K562 (cell line): ENCODE results near the gene NDUFAB1. TPM values are rescaled to one million over a fixed set of nuclear protein-coding genes. Genes with fewer than 3 reads are reported as not detected.

ENCODE experiments used
- DACH1 ChIP-seq: fragments of 450-650 bp; IDR thresholded peaks from 2 replicates; pipeline ENCODE4 v1.6.1; 2018; ENCODE audit not compliant: partially characterized antibody
- HMG20B ChIP-seq: fragments of 250-450 bp; sonication (Bioruptor Pico); IDR thresholded peaks from 2 replicates; pipeline ENCODE4 v1.5.0; 2021; ENCODE audit warnings: mild to moderate bottlenecking
- KHSRP ChIP-seq: fragments of 450-650 bp; IDR thresholded peaks from 2 replicates; pipeline ENCODE4 v1.6.1; 2017
- MAFK ChIP-seq: IDR thresholded peaks from 2 replicates; pipeline ENCODE4 v1.6.1; 2011; ENCODE audit warnings: low read length, improper control_type of control experiment
- PHTF2 ChIP-seq: fragments of 250-450 bp; sonication (Bioruptor Pico); IDR thresholded peaks from 2 replicates; pipeline ENCODE4 v1.5.0; 2021; ENCODE audit warnings: mild to moderate bottlenecking
- SMC3 ChIP-seq: conservative IDR thresholded peaks from 2 replicates; pipeline ENCODE4 v1.6.1; 2011; ENCODE audit warnings: low read depth, low read length, improper control_type of control experiment; ENCODE audit not compliant: insufficient read depth
- ZNF318 ChIP-seq, 2 experiments: fragments of 450-650 bp; IDR thresholded peaks; 2 replicates each; pipeline ENCODE4 v1.6.1; 2016; ENCODE audit warnings: mild to moderate bottlenecking in 2 of 2, borderline replicate concordance in 1 of 2, low read depth in 1 of 2, moderate library complexity in 1 of 2
- ZNF347 ChIP-seq: fragments of 450-650 bp; formaldehyde crosslinking; IDR thresholded peaks from 2 replicates; pipeline ENCODE4 v1.4.0; 2020; ENCODE audit warnings: low read depth, mild to moderate bottlenecking, moderate library complexity
- ZNF507 ChIP-seq: conservative IDR thresholded peaks from 2 replicates; pipeline ENCODE4 v1.6.1; 2017; ENCODE audit warnings: missing genetic modification characterization, missing compliant biosample characterization
- ZNF780A ChIP-seq: fragments of 250-450 bp; sonication (Bioruptor Pico); IDR thresholded peaks from 2 replicates; pipeline ENCODE4 v1.5.0; 2021; ENCODE audit warnings: mild to moderate bottlenecking
- polyA plus RNA-seq, 8 experiments: library from polyadenylated mRNA; depleted of rRNA in 4 of 8; stranded (reverse) in 5 of 8; unstranded in 3 of 8; fragments of >200 nt; fragmentation: Nextera tagmentation in 2 of 8; fragmentation: Illumina TruSeq in 1 of 8; extraction: Ambion mirVana in 2 of 8; extraction: Trizol in 1 of 8; gene quantifications; 2 replicates each; pipeline versions ENCODE4 v1.2.1 to v1.2.3, GENCODE V29; 2011 to 2014; ENCODE audit warnings: inconsistent platforms in 1 of 8, missing spikeins in 1 of 8
- total RNA-seq, 7 experiments: library from RNA; depleted of rRNA in 6 of 7; stranded (reverse); fragments of >200 nt in 6 of 7; fragmentation: Illumina TruSeq in 2 of 7; extraction: Trizol in 2 of 7; gene quantifications; 2 replicates each; pipeline versions ENCODE4 v1.2.1 to v1.2.3, GENCODE V29; 2011 to 2021; ENCODE audit warnings: low replicate concordance in 1 of 7
- TF ChIP-seq, protein P1 (sequence below): fragments of 450-650 bp; IDR thresholded peaks from 2 replicates; pipeline ENCODE4 v1.6.1; 2018; ENCODE audit warnings: mild to moderate bottlenecking, low read depth; ENCODE audit not compliant: partially characterized antibody

The NDUFAB1 gene
- total and polyA plus RNA-seq, 9 of the 15 experiments (the other 6 are each of a cell fraction or from before 2014, with no cell fraction given), result 123 to 481 (median 238) TPM

DNA sequence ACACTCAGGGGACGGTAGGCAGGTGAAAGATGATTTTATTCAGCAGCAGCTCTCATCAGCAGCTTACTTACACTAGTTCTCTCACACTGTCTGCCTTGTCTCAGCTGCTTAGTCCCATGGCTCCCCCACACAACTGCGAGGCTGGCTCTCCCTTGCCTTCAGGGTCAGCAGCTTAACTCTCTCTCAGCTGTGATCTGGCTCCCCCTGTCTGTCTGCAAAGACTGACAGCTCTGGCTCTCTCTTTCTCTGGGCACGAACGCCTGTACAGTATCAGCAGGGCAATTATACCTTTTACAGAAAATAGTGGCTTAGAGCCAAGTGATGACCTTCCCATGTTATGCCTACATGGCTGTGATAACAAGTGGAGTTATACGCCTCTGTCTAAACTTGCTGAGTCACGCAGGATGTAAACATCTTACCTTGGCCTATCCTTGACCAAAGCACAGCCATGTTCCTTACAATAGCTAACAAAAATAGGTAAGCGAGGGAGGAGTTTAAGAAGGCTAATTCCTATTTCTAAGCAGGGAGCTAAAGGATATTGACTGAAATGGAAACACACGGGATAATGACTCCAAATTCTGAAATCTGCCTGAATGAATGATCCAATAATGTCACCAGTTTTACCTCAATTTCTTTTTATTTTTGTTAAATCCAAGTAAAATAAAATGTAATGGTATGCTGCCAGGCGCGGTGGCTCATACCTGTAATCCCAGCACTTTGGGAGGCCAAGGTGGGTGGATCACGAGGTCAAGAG lies 1.1 kb upstream of the NDUFAB1 start (continued):
- TF ChIP-seq ZNF507 (peak; percentile 70), KHSRP (no peak), PHTF2 (peak; percentile 87), SMC3 (0 out of 2 replicates have a peak, but pooled peaks have one; percentile 16), ZNF347 (CRISPR knock-in tag) (peak; percentile 96), ZNF780A (no peak), ZNF318 (IDR thresholded peaks at IDR 0.05; ENCODE audit: borderline replicate concordance in 1 of 2, low read depth in 1 of 2) (peak in 1 of 2 experiments; percentile 46; a peak in 1 of 4 replicates), MAFK (peak; percentile 94), HMG20B (CRISPR knock-in tag) (no peak), DACH1 (peak; percentile 80)
- TF ChIP-seq, protein P1, sequence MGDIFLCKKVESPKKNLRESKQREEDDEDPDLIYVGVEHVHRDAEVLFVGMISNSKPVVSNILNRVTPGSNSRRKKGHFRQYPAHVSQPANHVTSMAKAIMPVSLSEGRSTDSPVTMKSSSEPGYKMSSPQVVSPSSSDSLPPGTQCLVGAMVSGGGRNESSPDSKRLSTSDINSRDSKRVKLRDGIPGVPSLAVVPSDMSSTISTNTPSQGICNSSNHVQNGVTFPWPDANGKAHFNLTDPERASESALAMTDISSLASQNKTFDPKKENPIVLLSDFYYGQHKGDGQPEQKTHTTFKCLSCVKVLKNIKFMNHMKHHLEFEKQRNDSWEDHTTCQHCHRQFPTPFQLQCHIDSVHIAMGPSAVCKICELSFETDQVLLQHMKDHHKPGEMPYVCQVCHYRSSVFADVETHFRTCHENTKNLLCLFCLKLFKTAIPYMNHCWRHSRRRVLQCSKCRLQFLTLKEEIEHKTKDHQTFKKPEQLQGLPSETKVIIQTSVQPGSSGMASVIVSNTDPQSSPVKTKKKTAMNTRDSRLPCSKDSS, result no peak
